ENCODE measurements around the gene EDC4.

- TF ChIP-seq POLR2A (IDR thresholded peaks at IDR 0.05; ENCODE audit: insufficient read depth in 1 of 2, low read depth in 2 of 2, low read length in 2 of 2) (no peak), TFAP4 (IDR thresholded peaks at IDR 0.05; ENCODE audit: borderline replicate concordance, low read depth) (no peak), ELK4 (CRISPR knock-in tag; IDR thresholded peaks at IDR 0.05; ENCODE audit: borderline replicate concordance) (no peak), ZNF354B (CRISPR knock-in tag; IDR thresholded peaks at IDR 0.05) (no peak), NFYB (CRISPR knock-in tag; IDR thresholded peaks at IDR 0.05) (no peak), ZNF263 (CRISPR knock-in tag; IDR thresholded peaks at IDR 0.05) (no peak)
Measured at GRCh38 chr16:67834242-67834614, 38.6 kb upstream of the EDC4 start.
